GM12878 (cell line): ENCODE data around the gene SRRM5. TPM values are rescaled to one million over a fixed set of nuclear protein-coding genes. Genes with fewer than 3 reads are reported as not detected.
A peak's percentile ranks its signal among the peaks of the same experiment; 100 is the strongest.

ENCODE experiments used
- ATAC-seq: fragments of 200-7000 bp; cut with Tn5 transposase; 3 replicates; pipeline ENCODE4 v1.9.1; 2020; ENCODE audit warnings: mild to moderate bottlenecking, moderate library complexity
- BruUV-seq: library from RNA; stranded (reverse); fragments of 400-500 nt; replicated peaks from 2 replicates; lab custom pipeline; 2021; lab: Mats Ljungman, UMichigan
- CTCF ChIA-PET: fragments of 300-600 bp; sonication (Branson Sonifier 250); formaldehyde crosslinking; extraction: SDS; loops from one replicate; lab custom pipeline; 2021; ENCODE audit warnings: inconsistent platforms; lab: Yijun Ruan, JAX
- POLR2A ChIA-PET: fragments of 350-600 bp; formaldehyde crosslinking; extraction: SDS; loops from one replicate; lab custom pipeline; 2021; ENCODE audit warnings: inconsistent platforms; lab: Charles Lee
- RAD21 ChIA-PET: fragments of 300-600 bp; sonication (Branson Sonifier 250); formaldehyde crosslinking; loops from one replicate; lab custom pipeline; 2023; ENCODE audit warnings: antibody characterized with exemption; ENCODE audit not compliant: unreplicated experiment; lab: Charles Lee
- SMC1A ChIA-PET: fragments of 300-600 bp; sonication (Branson Sonifier 250); formaldehyde crosslinking; loops from one replicate; lab custom pipeline; 2023; ENCODE audit not compliant: unreplicated experiment, uncharacterized antibody; lab: Charles Lee
- DNase-seq: peaks from one replicate; pipeline ENCODE4 v3.0.0-alpha.2; 2011; ENCODE audit warnings: low read depth, low spot score
- FAIRE-seq: peaks from 3 replicates; lab custom pipeline; 2011; peaks lifted over from hg19 to GRCh38; lab: Jason Lieb, UNC
- H2AFZ ChIP-seq: 2 replicates; pipeline ENCODE4 v1.6.0; 2011; ENCODE audit warnings: low read depth, low read length, control low read depth; ENCODE audit not compliant: control insufficient read depth
- H3K27ac ChIP-seq: 2 replicates; pipeline ENCODE4 v1.5.1; 2011; ENCODE audit warnings: control low read depth; ENCODE audit not compliant: control insufficient read depth, insufficient read depth
- H3K27me3 ChIP-seq, 2 experiments: replicated peaks in 1 of 2; 2 replicates each; pipeline versions ENCODE4 v1.6.0 to v1.6.1; 2011; ENCODE audit warnings: low read length in 1 of 2; ENCODE audit not compliant: control insufficient read depth in 2 of 2, insufficient read depth in 2 of 2
- H3K36me3 ChIP-seq, 2 experiments: 2 replicates each; pipeline ENCODE4 v1.5.1; 2011; ENCODE audit warnings: low read length in 1 of 2; ENCODE audit not compliant: control insufficient read depth in 2 of 2, insufficient read depth in 2 of 2
- H3K4me1 ChIP-seq: 2 replicates; pipeline ENCODE4 v1.6.1; 2011; ENCODE audit warnings: mild to moderate bottlenecking, low read length, moderate library complexity, mixed read lengths; ENCODE audit not compliant: control insufficient read depth, insufficient read depth
- H3K4me2 ChIP-seq: 2 replicates; pipeline ENCODE4 v1.6.0; 2011; ENCODE audit warnings: control low read depth; ENCODE audit not compliant: control insufficient read depth, insufficient read depth
- H3K4me3 ChIP-seq: fragments of 200-600 bp; sonication (generic); 2 replicates; pipeline ENCODE4 v1.5.1; 2016
- H3K79me2 ChIP-seq: 2 replicates; pipeline ENCODE4 v1.6.0; 2011; ENCODE audit warnings: low read length; ENCODE audit not compliant: control insufficient read depth, insufficient read depth
- H3K9ac ChIP-seq: 2 replicates; pipeline ENCODE4 v1.8.0; 2011; ENCODE audit warnings: low read length, control low read depth, mixed read lengths; ENCODE audit not compliant: control insufficient read depth, insufficient read depth
- H3K9me3 ChIP-seq: replicated peaks from 3 replicates; pipeline ENCODE4 v1.5.1; 2011; ENCODE audit warnings: mild to moderate bottlenecking, low read length; ENCODE audit not compliant: control insufficient read depth, insufficient read depth
- H4K20me1 ChIP-seq: 2 replicates; pipeline ENCODE4 v1.6.0; 2011; ENCODE audit not compliant: control insufficient read depth, insufficient read depth
- EZH2 ChIP-seq: IDR thresholded peaks from 2 replicates; pipeline ENCODE4 v1.6.1; 2012; ENCODE audit warnings: low read depth, mild to moderate bottlenecking, control low read depth, inconsistent platforms, low read length, borderline replicate concordance; ENCODE audit not compliant: control insufficient read depth
- NR2C2 ChIP-seq: IDR thresholded peaks from 2 replicates; pipeline ENCODE4 v1.6.1; 2011; ENCODE audit warnings: borderline replicate concordance, low read depth; ENCODE audit not compliant: control insufficient read depth, insufficient read length
- NR2F1 ChIP-seq: fragments of 450-650 bp; conservative IDR thresholded peaks from 2 replicates; pipeline ENCODE4 v1.6.1; 2017; ENCODE audit warnings: mild to moderate bottlenecking
- SMARCA5 ChIP-seq: fragments of 450-650 bp; IDR thresholded peaks from 2 replicates; pipeline ENCODE4 v1.6.1; 2017; ENCODE audit warnings: mild to moderate bottlenecking
- SMC3 ChIP-seq: IDR thresholded peaks from 2 replicates; pipeline ENCODE4 v1.6.1; 2011; ENCODE audit warnings: low read length, improper control_type of control experiment, borderline replicate concordance
- ZNF217 ChIP-seq: fragments of 450-650 bp; IDR thresholded peaks from 2 replicates; pipeline ENCODE4 v1.6.1; 2017; ENCODE audit warnings: antibody characterized with exemption, mild to moderate bottlenecking
- whole genome bisulfite sequencing: methylation state at CpG from one replicate; pipeline ENCODE4 v1.1.6; 2016; ENCODE audit warnings: low lambda C conversion rate; ENCODE audit not compliant: insufficient replicate concordance, insufficient coverage; ENCODE audit errors: missing lambda C conversion rate; 5-methylcytosine and 5-hydroxymethylcytosine counted together
- in situ Hi-C: fragments of 300-500 bp; cut with MboI; formaldehyde crosslinking; loops from 9 replicates; pipeline ENCODE4 v1.14.3; 2018; ENCODE audit warnings: mixed read lengths
- intact Hi-C: fragments of 100-400 bp; cut with micrococcal nuclease; formaldehyde crosslinking; loops from one replicate; pipeline ENCODE4 v1.14.2; 2022; ENCODE audit not compliant: unreplicated experiment
- polyA plus RNA-seq, 11 experiments: library from polyadenylated mRNA; depleted of rRNA in 4 of 11; unstranded in 6 of 11; stranded (reverse) in 5 of 11; fragments of >200 nt; fragmentation: Nextera tagmentation in 4 of 11; fragmentation: Illumina TruSeq in 1 of 11; extraction: Ambion mirVana in 4 of 11; extraction: Trizol in 1 of 11; gene quantifications; 1 replicate in 1 of 11; 2 replicates in 10 of 11; pipeline versions ENCODE4 v1.2.1 to v1.2.3, GENCODE V29; 2011 to 2016; ENCODE audit warnings: inconsistent platforms in 2 of 11, missing spikeins in 2 of 11, low read depth in 1 of 11
- total RNA-seq, 4 experiments: library from RNA; depleted of rRNA in 3 of 4; stranded (reverse); fragments of >200 nt in 3 of 4; fragmentation: Illumina TruSeq in 1 of 4; extraction: Trizol in 1 of 4; gene quantifications; 2 replicates each; pipeline versions ENCODE4 v1.2.1 to v1.2.3, GENCODE V29; 2013 to 2021

Gene SRRM5
- total and polyA plus RNA-seq, 10 of the 15 experiments (the other 5 are each of a cell fraction or from before 2014, with no cell fraction given) = 0.06 to 0.38 (median 0.24) TPM; not detected in 2

GRCh38 chr19:43562226-43562697 is 49.6 kb upstream of the SRRM5 start:
- H3K9me3 ChIP-seq = no peaks in the 10 kb centered on the region
- H3K9ac ChIP-seq = no peak overlapping the region
- no peaks in the 10 kb centered on the region for H3K79me2 ChIP-seq
- ChIA-PET CTCF (interaction anchor here (0.6 to 2.3 kb wide), 3 partner anchors 32 to 163 kb away, joined by 3 to 13 read pairs (median 3); partner anchors contain the start of gene ZNF576), SMC1A (no interaction called here), POLR2A (interaction anchor here (0.9 kb wide), 1 partner anchor 37 kb away, joined by 10 read pairs; no protein-coding TSS in a partner anchor), RAD21 (interaction anchor here (1.8 kb wide), 1 partner anchor 32 kb away, joined by 11 read pairs; no protein-coding TSS in a partner anchor)
- no peaks in the 10 kb centered on the region for H4K20me1 ChIP-seq
- no peak overlapping the region for H3K4me3 ChIP-seq
- 36% methylated on average over 6 of the region's 6 CpGs for WGBS
- H3K4me2 ChIP-seq = peak overlapping the region; percentile 34
- in situ Hi-C loops (no loop called here), intact Hi-C loops (no loop called here)
- no peak for ATAC-seq
- DNase-seq = no peak
- H2AFZ ChIP-seq = no peak overlapping the region; the same call in 1 of the 2 replicates
- no peaks in the 10 kb centered on the region for H3K27me3 ChIP-seq
- no peak for FAIRE-seq
- H3K36me3 ChIP-seq = no peaks in the 10 kb centered on the region; a peak in 1 of 4 replicates
- peaks cover 12% of the 10 kb centered on the region for H3K4me1 ChIP-seq
- H3K27ac ChIP-seq = peak overlapping the region; percentile 62
- TF ChIP-seq NR2C2 (no peak), ZNF217 (peak; percentile 20; the same call in 1 of the 2 replicates), NR2F1 (no peak), EZH2 (no peak), SMC3 (no peak), SMARCA5 (peak; percentile 87)
- no TSS peak for BruUV-seq
